HEK293 (cell line): ENCODE measurements around the gene RAB44.

Experiments used
- CTCF ChIA-PET: fragments of 350-600 bp; formaldehyde crosslinking; extraction: SDS; loops from one replicate; lab custom pipeline; 2021; ENCODE audit warnings: antibody characterized with exemption; lab: Yijun Ruan, JAX
- POLR2A ChIA-PET: fragments of 300-600 bp; formaldehyde crosslinking; extraction: SDS; loops from one replicate; lab custom pipeline; 2020; ENCODE audit warnings: antibody characterized with exemption, inconsistent platforms; lab: Yijun Ruan, JAX
- H3K27ac ChIP-seq: fragments of 200-500 bp; sonication (Bioruptor generic); 2 replicates; pipeline ENCODE4 v1.5.1; 2014; ENCODE audit warnings: low read depth, low read length, control low read depth, inconsistent platforms; ENCODE audit errors: extremely low read depth
- H3K36me3 ChIP-seq, 2 experiments: fragments of 200-500 bp in 1 of 2; sonication (Bioruptor generic) in 1 of 2; 1 replicate in 1 of 2; 2 replicates in 1 of 2; pipeline ENCODE4 v1.5.1; 2014 to 2017; ENCODE audit warnings: inconsistent platforms in 2 of 2, low read length in 2 of 2; ENCODE audit not compliant: control insufficient read depth in 2 of 2, insufficient read depth in 1 of 2
- H3K4me1 ChIP-seq: fragments of 200-500 bp; sonication (Bioruptor generic); 2 replicates; pipeline ENCODE4 v1.5.1; 2014; ENCODE audit warnings: mild to moderate bottlenecking, low read length, inconsistent platforms; ENCODE audit not compliant: control insufficient read depth, insufficient read depth
- H3K4me3 ChIP-seq: 2 replicates; pipeline ENCODE4 v1.5.1; 2011; ENCODE audit warnings: low read depth, mild to moderate bottlenecking, control low read depth, low read length, moderate library complexity
- H3K9me3 ChIP-seq: fragments of 200-500 bp; sonication (Bioruptor generic); 2 replicates; pipeline ENCODE4 v1.5.1; 2014; ENCODE audit warnings: low read depth, low read length, inconsistent platforms; ENCODE audit not compliant: control insufficient read depth, insufficient read depth
- EGR2 ChIP-seq: fragments of 450-650 bp; formaldehyde crosslinking; IDR thresholded peaks from 2 replicates; pipeline ENCODE4 v1.5.1; 2016; ENCODE audit warnings: low read depth, missing biosample characterization, missing genetic modification characterization
- KLF10 ChIP-seq: fragments of 450-650 bp; IDR thresholded peaks from 2 replicates; pipeline ENCODE4 v1.5.1; 2018; ENCODE audit warnings: missing biosample characterization, mild to moderate bottlenecking, missing genetic modification characterization
- KLF17 ChIP-seq: fragments of 450-650 bp; formaldehyde crosslinking; IDR thresholded peaks from 2 replicates; pipeline ENCODE4 v1.5.1; 2016; ENCODE audit warnings: missing biosample characterization, missing genetic modification characterization
- OSR2 ChIP-seq: fragments of 450-650 bp; formaldehyde crosslinking; IDR thresholded peaks from 2 replicates; pipeline ENCODE4 v1.5.1; 2016; ENCODE audit warnings: missing biosample characterization, missing genetic modification characterization
- PRDM1 ChIP-seq: fragments of 450-650 bp; formaldehyde crosslinking; IDR thresholded peaks from 2 replicates; pipeline ENCODE4; 2016; ENCODE audit warnings: missing biosample characterization, missing genetic modification characterization
- PRDM10 ChIP-seq: fragments of 450-650 bp; formaldehyde crosslinking; IDR thresholded peaks from 2 replicates; pipeline ENCODE4 v1.5.1; 2016; ENCODE audit warnings: missing biosample characterization, missing genetic modification characterization
- SALL2 ChIP-seq: fragments of 450-650 bp; formaldehyde crosslinking; IDR thresholded peaks from 2 replicates; pipeline ENCODE4 v1.5.0; 2017; ENCODE audit warnings: missing biosample characterization, mild to moderate bottlenecking, missing genetic modification characterization, borderline replicate concordance
- SCRT1 ChIP-seq: fragments of 450-650 bp; formaldehyde crosslinking; IDR thresholded peaks from 2 replicates; pipeline ENCODE4 v1.5.1; 2016; ENCODE audit warnings: missing biosample characterization, missing genetic modification characterization, borderline replicate concordance
- SP2 ChIP-seq: fragments of 450-650 bp; formaldehyde crosslinking; IDR thresholded peaks from 2 replicates; pipeline ENCODE4 v1.5.1; 2016; ENCODE audit warnings: missing biosample characterization, missing genetic modification characterization
- ZBTB7A ChIP-seq: fragments of 450-650 bp; formaldehyde crosslinking; IDR thresholded peaks from 2 replicates; pipeline ENCODE4 v1.5.1; 2016; ENCODE audit warnings: low read depth, missing biosample characterization, missing genetic modification characterization
- ZEB2 ChIP-seq: fragments of 450-650 bp; formaldehyde crosslinking; IDR thresholded peaks from 2 replicates; pipeline ENCODE4 v1.5.1; 2016; ENCODE audit warnings: missing biosample characterization, missing genetic modification characterization
- ZFP37 ChIP-seq: fragments of 450-650 bp; formaldehyde crosslinking; IDR thresholded peaks from 2 replicates; pipeline ENCODE4 v1.5.1; 2016; ENCODE audit warnings: missing biosample characterization, missing genetic modification characterization
- ZFP69B ChIP-seq: fragments of 450-650 bp; formaldehyde crosslinking; IDR thresholded peaks from 2 replicates; pipeline ENCODE4 v1.5.1; 2016; ENCODE audit warnings: missing biosample characterization, missing genetic modification characterization
- ZNF175 ChIP-seq: fragments of 450-650 bp; formaldehyde crosslinking; IDR thresholded peaks from 2 replicates; pipeline ENCODE4 v1.5.1; 2016; ENCODE audit warnings: missing biosample characterization, missing genetic modification characterization
- ZNF18 ChIP-seq: fragments of 450-650 bp; formaldehyde crosslinking; IDR thresholded peaks from 2 replicates; pipeline ENCODE4 v1.5.1; 2016; ENCODE audit warnings: missing biosample characterization, missing genetic modification characterization
- ZNF214 ChIP-seq: fragments of 450-650 bp; formaldehyde crosslinking; IDR thresholded peaks from 2 replicates; pipeline ENCODE4 v1.5.1; 2017; ENCODE audit warnings: missing biosample characterization, mild to moderate bottlenecking, missing genetic modification characterization, borderline replicate concordance
- ZNF248 ChIP-seq: fragments of 450-650 bp; formaldehyde crosslinking; IDR thresholded peaks from 2 replicates; pipeline ENCODE4 v1.5.1; 2017; ENCODE audit warnings: missing biosample characterization, missing genetic modification characterization
- ZNF324 ChIP-seq: fragments of 450-650 bp; formaldehyde crosslinking; IDR thresholded peaks from 2 replicates; pipeline ENCODE4 v1.5.1; 2016; ENCODE audit warnings: missing biosample characterization, missing genetic modification characterization
- ZNF350 ChIP-seq: fragments of 450-650 bp; formaldehyde crosslinking; IDR thresholded peaks from 2 replicates; pipeline ENCODE4 v1.5.0; 2017; ENCODE audit warnings: missing biosample characterization, mild to moderate bottlenecking, missing genetic modification characterization
- ZNF366 ChIP-seq: fragments of 450-650 bp; formaldehyde crosslinking; conservative IDR thresholded peaks from 2 replicates; pipeline ENCODE4 v1.5.1; 2016; ENCODE audit warnings: missing biosample characterization, missing genetic modification characterization
- ZNF423 ChIP-seq: fragments of 450-650 bp; formaldehyde crosslinking; IDR thresholded peaks from 2 replicates; pipeline ENCODE4 v1.5.1; 2016; ENCODE audit warnings: missing biosample characterization, missing genetic modification characterization
- ZNF555 ChIP-seq: fragments of 450-650 bp; formaldehyde crosslinking; conservative IDR thresholded peaks from 2 replicates; pipeline ENCODE4 v1.5.1; 2017; ENCODE audit warnings: missing biosample characterization, mild to moderate bottlenecking, missing genetic modification characterization, inconsistent platforms
- ZNF76 ChIP-seq: fragments of 450-650 bp; formaldehyde crosslinking; IDR thresholded peaks from 2 replicates; pipeline ENCODE4; 2016; ENCODE audit warnings: low read depth, missing biosample characterization, missing genetic modification characterization, borderline replicate concordance
- TF ChIP-seq, protein P1 (sequence below): fragments of 450-650 bp; formaldehyde crosslinking; IDR thresholded peaks from 2 replicates; pipeline ENCODE4 v1.5.1; 2017; ENCODE audit warnings: missing biosample characterization, mild to moderate bottlenecking, missing genetic modification characterization, moderate library complexity
- TF ChIP-seq, protein P2 (sequence below): fragments of 450-650 bp; formaldehyde crosslinking; IDR thresholded peaks from 2 replicates; pipeline ENCODE4 v1.5.1; 2016; ENCODE audit warnings: missing biosample characterization, missing genetic modification characterization
- TF ChIP-seq, protein P3 (sequence below): fragments of 450-650 bp; formaldehyde crosslinking; IDR thresholded peaks from 2 replicates; pipeline ENCODE4 v1.5.1; 2017; ENCODE audit warnings: missing biosample characterization, missing genetic modification characterization

Gene RAB44

DNA sequence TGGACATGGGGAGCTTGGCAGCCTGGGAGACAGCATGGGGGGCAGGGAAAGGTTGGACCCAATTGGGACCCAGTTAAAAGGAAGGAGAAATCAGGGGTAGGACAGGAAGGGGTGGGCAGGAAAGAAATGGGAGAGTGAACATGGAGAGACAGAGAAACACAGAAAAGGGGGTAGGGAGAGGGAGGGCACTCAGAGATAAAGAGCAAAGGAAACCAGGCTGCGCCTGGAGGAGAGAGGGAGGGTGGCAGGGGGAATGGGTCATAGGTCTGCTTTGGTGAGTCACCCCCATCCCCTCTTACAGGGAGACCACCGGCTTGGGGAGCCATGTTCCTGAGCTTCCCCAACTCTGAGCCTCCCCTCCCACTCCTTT, 46.7 kb downstream of the RAB44 start:
- H3K4me3 ChIP-seq, result no peak overlapping the region
- no peak overlapping the region for H3K27ac ChIP-seq
- ChIA-PET POLR2A (no interaction called here), CTCF (interaction anchor here (0.5 to 2.9 kb wide), 2 partner anchors 14 to 64 kb away, joined by 3 to 25 read pairs; no protein-coding TSS in a partner anchor)
- no peaks in the 10 kb centered on the region for H3K9me3 ChIP-seq
- no peaks in the 10 kb centered on the region for H3K36me3 ChIP-seq
- no peaks in the 10 kb centered on the region for H3K4me1 ChIP-seq
- TF ChIP-seq ZFP69B (tag by site-specific recombination) (no peak), KLF10 (no peak), OSR2 (tag by site-specific recombination) (no peak), ZNF76 (tag by site-specific recombination) (no peak), SCRT1 (tag by site-specific recombination) (no peak), ZFP37 (no peak), ZNF555 (tag by site-specific recombination) (no peak), ZNF423 (no peak), ZBTB7A (tag by site-specific recombination) (no peak), KLF17 (tag by site-specific recombination) (0 out of 2 replicates have a peak, but pooled peaks have one; percentile 61), SP2 (0 out of 2 replicates have a peak, but pooled peaks have one; percentile 23), ZNF350 (no peak), ZNF324 (tag by site-specific recombination) (no peak), EGR2 (tag by site-specific recombination) (0 out of 2 replicates have a peak, but pooled peaks have one; percentile 3), SALL2 (tag by site-specific recombination) (no peak), ZNF175 (tag by site-specific recombination) (no peak), PRDM1 (tag by site-specific recombination) (no peak), ZEB2 (tag by site-specific recombination) (no peak), ZNF366 (tag by site-specific recombination) (no peak), ZNF18 (tag by site-specific recombination) (no peak), ZNF248 (tag by site-specific recombination) (no peak), ZNF214 (tag by site-specific recombination) (no peak), PRDM10 (peak; percentile 49; the same call in 1 of the 2 replicates)
- TF ChIP-seq, protein P1, sequence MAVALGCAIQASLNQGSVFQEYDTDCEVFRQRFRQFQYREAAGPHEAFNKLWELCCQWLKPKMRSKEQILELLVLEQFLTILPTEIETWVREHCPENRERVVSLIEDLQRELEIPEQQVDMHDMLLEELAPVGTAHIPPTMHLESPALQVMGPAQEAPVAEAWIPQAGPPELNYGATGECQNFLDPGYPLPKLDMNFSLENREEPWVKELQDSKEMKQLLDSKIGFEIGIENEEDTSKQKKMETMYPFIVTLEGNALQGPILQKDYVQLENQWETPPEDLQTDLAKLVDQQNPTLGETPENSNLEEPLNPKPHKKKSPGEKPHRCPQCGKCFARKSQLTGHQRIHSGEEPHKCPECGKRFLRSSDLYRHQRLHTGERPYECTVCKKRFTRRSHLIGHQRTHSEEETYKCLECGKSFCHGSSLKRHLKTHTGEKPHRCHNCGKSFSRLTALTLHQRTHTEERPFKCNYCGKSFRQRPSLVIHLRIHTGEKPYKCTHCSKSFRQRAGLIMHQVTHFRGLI (tag by site-specific recombination), result no peak
- TF ChIP-seq, protein P2, sequence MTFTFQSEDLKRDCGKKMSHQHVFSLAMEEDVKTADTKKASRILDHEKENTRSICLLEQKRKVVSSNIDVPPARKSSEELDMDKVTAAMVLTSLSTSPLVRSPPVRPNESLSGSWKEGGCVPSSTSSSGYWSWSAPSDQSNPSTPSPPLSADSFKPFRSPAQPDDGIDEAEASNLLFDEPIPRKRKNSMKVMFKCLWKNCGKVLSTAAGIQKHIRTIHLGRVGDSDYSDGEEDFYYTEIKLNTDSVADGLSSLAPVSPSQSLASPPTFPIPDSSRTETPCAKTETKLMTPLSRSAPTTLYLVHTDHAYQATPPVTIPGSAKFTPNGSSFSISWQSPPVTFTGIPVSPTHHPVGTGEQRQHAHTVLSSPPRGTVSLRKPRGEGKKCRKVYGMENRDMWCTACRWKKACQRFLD (tag by site-specific recombination), result no peak
- TF ChIP-seq, protein P3, sequence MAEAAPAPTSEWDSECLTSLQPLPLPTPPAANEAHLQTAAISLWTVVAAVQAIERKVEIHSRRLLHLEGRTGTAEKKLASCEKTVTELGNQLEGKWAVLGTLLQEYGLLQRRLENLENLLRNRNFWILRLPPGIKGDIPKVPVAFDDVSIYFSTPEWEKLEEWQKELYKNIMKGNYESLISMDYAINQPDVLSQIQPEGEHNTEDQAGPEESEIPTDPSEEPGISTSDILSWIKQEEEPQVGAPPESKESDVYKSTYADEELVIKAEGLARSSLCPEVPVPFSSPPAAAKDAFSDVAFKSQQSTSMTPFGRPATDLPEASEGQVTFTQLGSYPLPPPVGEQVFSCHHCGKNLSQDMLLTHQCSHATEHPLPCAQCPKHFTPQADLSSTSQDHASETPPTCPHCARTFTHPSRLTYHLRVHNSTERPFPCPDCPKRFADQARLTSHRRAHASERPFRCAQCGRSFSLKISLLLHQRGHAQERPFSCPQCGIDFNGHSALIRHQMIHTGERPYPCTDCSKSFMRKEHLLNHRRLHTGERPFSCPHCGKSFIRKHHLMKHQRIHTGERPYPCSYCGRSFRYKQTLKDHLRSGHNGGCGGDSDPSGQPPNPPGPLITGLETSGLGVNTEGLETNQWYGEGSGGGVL (tag by site-specific recombination), result peak; percentile 24; the same call in 1 of the 2 replicates
